D721Med (cell line): ENCODE measurements around the gene GTF2E1.

ENCODE experiments used
- DNase-seq: peaks from one replicate; pipeline ENCODE4 v3.0.0; 2011; ENCODE audit warnings: low spot score; ENCODE audit not compliant: insufficient read length
- FAIRE-seq: peaks from 2 replicates; lab custom pipeline; 2011; peaks lifted over from hg19 to GRCh38; lab: Jason Lieb, UNC
- TF ChIP-seq, protein P1 (sequence below): IDR thresholded peaks from 2 replicates; pipeline ENCODE4 v1.5.1; 2012; ENCODE audit warnings: mild to moderate bottlenecking, control low read depth; ENCODE audit not compliant: insufficient read depth; ENCODE audit errors: missing control alignments

GTF2E1 gene

DNA sequence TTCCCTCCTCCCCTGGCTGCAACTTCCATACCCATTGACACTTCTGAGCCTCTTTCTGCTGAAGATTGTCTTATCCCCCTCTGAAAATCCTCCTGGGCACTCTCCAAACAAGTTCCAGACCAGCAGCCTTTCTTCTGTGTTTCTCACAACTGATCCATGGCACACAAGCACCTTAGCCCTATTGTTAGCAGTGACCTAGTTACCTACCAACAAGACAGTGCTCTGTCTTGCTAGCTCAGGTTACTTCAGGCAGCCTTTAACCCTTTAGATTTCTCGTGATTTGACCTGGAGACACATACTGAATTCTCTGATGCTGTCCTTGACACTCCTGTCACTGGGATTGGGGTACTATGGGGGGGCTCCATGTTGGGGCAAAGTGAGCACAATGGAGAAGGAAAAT, 82.1 kb downstream of the GTF2E1 start:
- FAIRE-seq = no peak
- TF ChIP-seq, protein P1, sequence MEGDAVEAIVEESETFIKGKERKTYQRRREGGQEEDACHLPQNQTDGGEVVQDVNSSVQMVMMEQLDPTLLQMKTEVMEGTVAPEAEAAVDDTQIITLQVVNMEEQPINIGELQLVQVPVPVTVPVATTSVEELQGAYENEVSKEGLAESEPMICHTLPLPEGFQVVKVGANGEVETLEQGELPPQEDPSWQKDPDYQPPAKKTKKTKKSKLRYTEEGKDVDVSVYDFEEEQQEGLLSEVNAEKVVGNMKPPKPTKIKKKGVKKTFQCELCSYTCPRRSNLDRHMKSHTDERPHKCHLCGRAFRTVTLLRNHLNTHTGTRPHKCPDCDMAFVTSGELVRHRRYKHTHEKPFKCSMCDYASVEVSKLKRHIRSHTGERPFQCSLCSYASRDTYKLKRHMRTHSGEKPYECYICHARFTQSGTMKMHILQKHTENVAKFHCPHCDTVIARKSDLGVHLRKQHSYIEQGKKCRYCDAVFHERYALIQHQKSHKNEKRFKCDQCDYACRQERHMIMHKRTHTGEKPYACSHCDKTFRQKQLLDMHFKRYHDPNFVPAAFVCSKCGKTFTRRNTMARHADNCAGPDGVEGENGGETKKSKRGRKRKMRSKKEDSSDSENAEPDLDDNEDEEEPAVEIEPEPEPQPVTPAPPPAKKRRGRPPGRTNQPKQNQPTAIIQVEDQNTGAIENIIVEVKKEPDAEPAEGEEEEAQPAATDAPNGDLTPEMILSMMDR = no peak
- DNase-seq = no peak

DNA sequence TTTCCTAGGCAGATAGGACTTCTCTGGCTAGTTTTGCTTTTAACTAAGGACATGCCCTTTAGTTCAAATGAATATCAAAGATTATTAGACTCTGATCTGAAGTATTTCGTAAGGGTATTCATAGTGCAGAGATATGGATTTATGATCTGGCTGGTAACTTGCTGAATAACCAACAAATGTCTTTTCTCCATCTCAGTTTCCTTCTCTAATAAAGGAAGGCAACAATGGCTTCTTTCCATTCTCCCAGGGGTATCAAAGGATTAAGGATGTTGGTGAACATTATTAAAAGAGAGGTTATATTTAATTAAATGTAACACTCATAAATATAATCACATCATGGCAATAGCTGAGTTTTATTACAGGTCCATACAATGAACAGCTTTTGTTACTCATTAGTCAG, 86.3 kb downstream of the GTF2E1 start:
- no peak for DNase-seq
- TF ChIP-seq, protein P1 = no peak
- no peak for FAIRE-seq

DNA sequence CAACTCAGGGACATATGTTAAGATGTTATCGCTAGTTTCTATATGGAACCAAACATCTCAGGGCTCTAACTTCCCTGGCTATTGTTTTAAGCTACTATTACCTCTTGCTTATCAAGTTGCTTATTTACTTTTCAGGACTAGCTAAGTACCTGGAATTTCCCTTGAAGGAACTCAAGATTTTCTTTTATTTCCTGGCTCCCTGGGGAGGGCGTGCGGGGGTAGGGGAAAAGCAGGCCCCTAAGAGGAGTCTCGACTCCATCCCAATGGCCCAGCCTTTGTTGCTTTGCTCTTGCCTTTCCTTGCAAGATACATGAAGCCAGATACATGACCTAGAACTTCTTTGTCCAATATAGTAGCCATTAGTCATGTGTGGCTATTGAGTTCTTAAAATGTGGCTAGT, 88.5 kb downstream of the GTF2E1 start:
- FAIRE-seq (no peak), DNase-seq (no peak)
- TF ChIP-seq, protein P1 = no peak
